Thyroid gland (tissue), 4 donors: ENCODE measurements around the gene CCDC34. TPM values are rescaled to one million over a fixed set of nuclear protein-coding genes. Genes with fewer than 3 reads are reported as not detected.
"Not testable (repeated sequence)": the region's sequence is repeated elsewhere in the genome, so short reads cannot be mapped to it uniquely, and the experiment has no call there.

ENCODE experiments used
- DNase-seq, 2 donors: peaks; one replicate each; pipeline ENCODE4 v3.0.0-alpha.2; 2019
- H3K27ac ChIP-seq, 3 donors: fragments of 200-600 bp; sonication (generic); 1 replicate in 2 of 3; 2 replicates in 1 of 3; pipeline ENCODE4 v1.5.1; 2016 to 2019; ENCODE audit warnings: mild to moderate bottlenecking in 1 of 3, moderate library complexity in 1 of 3
- H3K27me3 ChIP-seq: fragments of 200-600 bp; sonication (generic); one replicate; pipeline ENCODE4 v1.5.1; 2019
- H3K36me3 ChIP-seq, 2 donors: fragments of 200-600 bp; sonication (generic); one replicate each; pipeline ENCODE4 v1.5.1; 2016 to 2019
- H3K4me1 ChIP-seq, 2 donors: fragments of 200-600 bp; sonication (generic); one replicate each; pipeline ENCODE4 v1.5.1; 2017 to 2019
- H3K4me3 ChIP-seq, 3 donors: fragments of 200-600 bp; sonication (generic); replicated peaks in 1 of 3; 1 replicate in 2 of 3; 2 replicates in 1 of 3; pipeline ENCODE4 v1.5.1; 2016; ENCODE audit warnings: mild to moderate bottlenecking in 1 of 3
- H3K9me3 ChIP-seq: fragments of 200-600 bp; sonication (generic); one replicate; pipeline ENCODE4 v1.5.1; 2017
- CTCF ChIP-seq, 6 experiments: fragments of 200-600 bp in 3 of 6; fragments of 450-650 bp in 3 of 6; sonication (generic) in 3 of 6; IDR thresholded peaks; one replicate each; pipeline ENCODE4 v1.5.1; 2016 to 2019; ENCODE audit warnings: antibody characterized with exemption in 6 of 6, mild to moderate bottlenecking in 2 of 6, inconsistent platforms in 1 of 6, moderate library complexity in 1 of 6
- POLR2A ChIP-seq, 2 donors: fragments of 450-650 bp; IDR thresholded peaks; one replicate each; pipeline ENCODE4 v1.6.1; 2017; ENCODE audit warnings: antibody characterized with exemption in 2 of 2, mild to moderate bottlenecking in 2 of 2, moderate library complexity in 1 of 2
- WGBS, 2 donors: methylation state at CpG; one replicate each; pipeline ENCODE4 v1.1.5; 2017; 5-methylcytosine and 5-hydroxymethylcytosine counted together
- intact Hi-C: fragments of 100-400 bp; cut with DNase I; formaldehyde crosslinking; loops from one replicate; pipeline ENCODE4 v1.15.1; 2023
- total RNA-seq, 4 donors: library from RNA; depleted of rRNA; stranded (reverse); fragments of >200 nt; gene quantifications; one replicate each; pipeline ENCODE4 v1.2.3, GENCODE V29; 2016

CCDC34 gene
- total RNA-seq, 4 donors from 2014 or later: 2.1 to 4.6 (median 3.9) TPM

DNA sequence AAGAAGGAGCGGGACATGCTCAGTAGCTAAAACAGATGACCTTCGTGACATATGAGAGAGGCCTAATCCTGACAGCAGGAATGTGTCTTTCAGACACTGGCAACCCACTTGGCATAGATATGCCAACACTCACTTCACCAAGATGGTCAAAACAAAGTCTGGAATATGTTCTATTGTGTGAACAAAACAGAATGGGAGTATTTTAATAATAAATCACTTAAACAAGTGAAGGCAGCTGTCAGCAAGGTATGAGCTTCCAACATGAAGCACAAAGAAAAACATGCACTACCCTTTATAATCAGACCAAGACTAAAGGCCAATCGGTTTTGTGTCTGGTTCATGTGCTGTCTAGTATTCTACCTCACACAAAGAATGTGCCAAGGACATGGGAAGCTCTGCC lies 23.1 kb downstream of the CCDC34 start:
- 88 to 89% methylated on average over 3 of the region's 3 CpGs for WGBS, 2 donors

DNA sequence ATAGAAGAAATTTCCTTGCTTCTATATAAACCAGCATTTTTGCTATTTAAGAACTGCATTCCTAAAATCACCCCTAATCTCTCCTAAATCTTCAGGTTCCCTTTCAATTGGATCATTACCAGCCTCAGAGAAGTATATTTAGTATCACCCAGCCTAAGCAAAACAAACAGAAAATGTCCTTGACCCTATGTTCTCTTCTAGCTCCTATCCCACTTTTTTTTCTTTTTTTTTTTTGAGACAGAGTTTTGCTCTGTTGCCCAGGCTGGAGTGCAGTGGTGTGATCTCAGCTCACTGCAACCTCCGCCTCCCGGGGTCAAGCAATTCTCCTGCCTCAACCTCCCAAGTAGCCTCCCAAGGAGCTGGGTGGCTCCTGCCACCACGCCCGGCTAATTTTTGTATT lies 28.3 kb downstream of the CCDC34 start:
- H3K9me3 ChIP-seq, H3K4me3 ChIP-seq, H3K36me3 ChIP-seq, DNase-seq, intact Hi-C loops, H3K27me3 ChIP-seq, H3K27ac ChIP-seq, H3K4me1 ChIP-seq: not testable (repeated sequence)
- WGBS, 2 donors: 97 to 99% methylated on average over 4 of the region's 4 CpGs

More for the DNA sequence above, 23.1 kb downstream of the CCDC34 start:
- no peak for TF ChIP-seq POLR2A (IDR thresholded peaks at IDR 0.05)
- no peak for TF ChIP-seq CTCF (IDR thresholded peaks at IDR 0.05)
- H3K4me3 ChIP-seq: no peak overlapping the region
- H3K27me3 ChIP-seq: no peaks in the 10 kb centered on the region
- DNase-seq: no peak
- H3K36me3 ChIP-seq: no peaks in the 10 kb centered on the region
- intact Hi-C loops: no loop called here
- H3K27ac ChIP-seq: no peak overlapping the region
- no peaks in the 10 kb centered on the region for H3K4me1 ChIP-seq
- no peaks in the 10 kb centered on the region for H3K9me3 ChIP-seq

GRCh38 chr11:27331981-27332380 lies 31.0 kb downstream of the CCDC34 start:
- no peak for TF ChIP-seq CTCF (IDR thresholded peaks at IDR 0.05)
- TF ChIP-seq POLR2A (IDR thresholded peaks at IDR 0.05): no peak
- no peak overlapping the region for H3K27ac ChIP-seq
- DNase-seq: no peak
- H3K4me1 ChIP-seq: no peaks in the 10 kb centered on the region
- WGBS, 2 donors: 71 to 78% methylated on average over 2 of the region's 2 CpGs
- no peaks in the 10 kb centered on the region for H3K9me3 ChIP-seq
- intact Hi-C loops: no loop called here
- no peaks in the 10 kb centered on the region for H3K27me3 ChIP-seq
- H3K4me3 ChIP-seq: no peak overlapping the region
- H3K36me3 ChIP-seq: no peaks in the 10 kb centered on the region

GRCh38 chr11:27330633-27331270 lies 32.3 kb downstream of the CCDC34 start:
- DNase-seq: no peak
- intact Hi-C loops: no loop called here
- Histone ChIP-seq H3K4me3 (no peak overlapping the region), H3K36me3 (no peaks in the 10 kb centered on the region), H3K9me3 (no peaks in the 10 kb centered on the region), H3K27me3 (no peaks in the 10 kb centered on the region), H3K4me1 (no peaks in the 10 kb centered on the region), H3K27ac (no peak overlapping the region)
- WGBS, 2 donors: 89 to 97% methylated on average over 1 of the region's 1 CpG
- no peak for TF ChIP-seq CTCF (IDR thresholded peaks at IDR 0.05)
- no peak for TF ChIP-seq POLR2A (IDR thresholded peaks at IDR 0.05)

- intact Hi-C loops: no loop called here
- no peaks in the 10 kb centered on the region for H3K36me3 ChIP-seq
- TF ChIP-seq POLR2A (IDR thresholded peaks at IDR 0.05) (no peak), CTCF (IDR thresholded peaks at IDR 0.05) (no peak)
- WGBS, 2 donors: 89 to 93% methylated on average over 4 of the region's 4 CpGs
- H3K4me3 ChIP-seq: no peak overlapping the region
- H3K27me3 ChIP-seq: no peaks in the 10 kb centered on the region
- no peak for DNase-seq
- H3K4me1 ChIP-seq: no peaks in the 10 kb centered on the region
- H3K27ac ChIP-seq: no peak overlapping the region
- H3K9me3 ChIP-seq: no peaks in the 10 kb centered on the region
Observed at GRCh38 chr11:27329867-27330632, 33.0 kb downstream of the CCDC34 start.
